RWPE1 (cell line): Measurements from ENCODE around the gene MCM7.
A peak's percentile ranks its signal among the peaks of the same experiment; 100 is the strongest.
"Not testable (repeated sequence)": the region's sequence is repeated elsewhere in the genome, so short reads cannot be mapped to it uniquely, and the experiment has no call there.

Experiments used
- CTCF ChIA-PET: fragments of 350-600 bp; sonication (Branson Sonifier 250); formaldehyde crosslinking; extraction: SDS; loops from one replicate; lab custom pipeline; 2021; lab: Yijun Ruan, JAX
- POLR2A ChIA-PET: fragments of 400-600 bp; formaldehyde crosslinking; extraction: SDS; loops from one replicate; lab custom pipeline; 2020; ENCODE audit warnings: antibody characterized with exemption; ENCODE audit not compliant: low non-redundant PET; lab: Yijun Ruan, JAX
- DNase-seq: peaks from one replicate; pipeline ENCODE4 v3.0.0; 2012; ENCODE audit warnings: low spot score
- H3K27ac ChIP-seq: fragments of 450-650 bp; 2 replicates; pipeline ENCODE4 v1.5.1; 2017
- CTCF ChIP-seq: fragments of 450-650 bp; conservative IDR thresholded peaks from 2 replicates; pipeline ENCODE4 v1.5.1; 2017; ENCODE audit warnings: low read depth, mild to moderate bottlenecking

MCM7 gene

GRCh38 chr7:100101016-100101862 lies at the start of gene MCM7, which contains the start of gene AP4M1:
Gene MCM7 (minus strand): TSS chr7:100101397. CDS start chr7:100101294, 103 bp downstream.
Gene AP4M1 (plus strand): TSS chr7:100101643. CDS start chr7:100101715, 72 bp downstream.
- DNase-seq = peak; percentile 99
- no peak for TF ChIP-seq CTCF
- ChIA-PET POLR2A (interaction anchor here (0.6 to 1.5 kb wide), 7 partner anchors 11 to 328 kb away, joined by 3 to 4 read pairs (median 3); partner anchors contain the start of genes CNPY4, TAF6, TRIM4 and ZCWPW1), CTCF (interaction anchor here (0.6 to 0.8 kb wide), 3 partner anchors 29 to 50 kb away, joined by 3 to 6 read pairs (median 3); no protein-coding TSS in a partner anchor)
- H3K27ac ChIP-seq = peak within 1 kb of the TSS; percentile 98

GRCh38 chr7:100148559-100149328 lies 47.5 kb upstream of the MCM7 start, which contains the start of gene LAMTOR4:
Gene LAMTOR4 (plus strand): TSS chr7:100148918. CDS start chr7:100148973, 55 bp downstream.
- CTCF ChIA-PET = interaction anchor here (0.6 kb wide), 1 partner anchor 20 kb away, joined by 4 read pairs; no protein-coding TSS in a partner anchor
- POLR2A ChIA-PET = interaction anchor here (0.5 to 1.6 kb wide), 7 partner anchors 9 to 46 kb away, joined by 3 to 10 read pairs (median 3); partner anchors contain the start of genes GPC2 and STAG3
- peak; percentile 99 for DNase-seq
- H3K27ac ChIP-seq = peak within 1 kb of the TSS; percentile 78
- TF ChIP-seq CTCF = no peak

GRCh38 chr7:100148225-100148558 lies 47.0 kb upstream of the MCM7 start:
- peak overlapping the region; percentile 78 for H3K27ac ChIP-seq
- ChIA-PET POLR2A (interaction anchor here (0.9 to 1.6 kb wide), 4 partner anchors 10 to 29 kb away, joined by 3 to 10 read pairs (median 4); partner anchors contain the start of genes GPC2 and STAG3), CTCF (interaction anchor here (0.6 kb wide), 1 partner anchor 19 kb away, joined by 4 read pairs; no protein-coding TSS in a partner anchor)

GRCh38 chr7:100147278-100147677 lies 46.1 kb upstream of the MCM7 start:
- no peak for TF ChIP-seq CTCF
- POLR2A ChIA-PET = no interaction called here
- CTCF ChIA-PET = interaction anchor here (0.6 kb wide), 1 partner anchor 312 kb away, joined by 3 read pairs; no protein-coding TSS in a partner anchor
- DNase-seq = no peak
- H3K27ac ChIP-seq = no peak overlapping the region

More at GRCh38 chr7:100148225-100148558, 47.0 kb upstream of the MCM7 start:
- no peak for TF ChIP-seq CTCF
- DNase-seq = no peak

GRCh38 chr7:100146350-100146749 lies 45.2 kb upstream of the MCM7 start:
- not testable (repeated sequence) for DNase-seq, H3K27ac ChIP-seq
- ChIA-PET POLR2A (interaction anchor here (0.7 kb wide), 1 partner anchor 13 kb away, joined by 6 read pairs; no protein-coding TSS in a partner anchor), CTCF (interaction anchor here (0.6 to 0.7 kb wide), 2 partner anchors 147 to 651 kb away, joined by 3 to 4 read pairs; no protein-coding TSS in a partner anchor)

- H3K27ac ChIP-seq = no peak overlapping the region
- POLR2A ChIA-PET = interaction anchor here (0.7 kb wide), 1 partner anchor 42 kb away, joined by 8 read pairs; no protein-coding TSS in a partner anchor
- CTCF ChIA-PET = no interaction called here
- DNase-seq = no peak
- TF ChIP-seq CTCF = no peak
Measured at GRCh38 chr7:100142461-100142860, 41.3 kb upstream of the MCM7 start.
